Measurements from ENCODE around the gene OR5V1.

The OR5V1 gene

GRCh38 chr6:29319931-29320330, 48.7 kb downstream of the OR5V1 start:
- DNase-seq (ENCODE audit: insufficient read length, low spot score) (no peak), FAIRE-seq (no peak)
- no peak for TF ChIP-seq CTCF (IDR thresholded peaks at IDR 0.05; ENCODE audit: insufficient read depth, missing control alignments)
